Stimulated activated CD4-positive, alpha-beta T cell treated with anti-CD3 and anti-CD28 coated beads, TNF-alpha, amount 100 ng/mL, for 24 hours (primary cell): Measurements from ENCODE around the gene MIB1.
"Not testable (repeated sequence)": the region's sequence is repeated elsewhere in the genome, so short reads cannot be mapped to it uniquely, and the experiment has no call there.

Source experiments
- DNase-seq, 3 experiments: peaks; one replicate each; pipeline ENCODE4 v3.0.0-alpha.2; 2020; ENCODE audit warnings: low read depth in 3 of 3

Gene MIB1

GRCh38 chr18:21740538-21741311 is at the start of gene MIB1:
Gene MIB1 (plus strand): TSS chr18:21740792. CDS start chr18:21741584, 792 bp downstream.
- peak; percentile 97 to 98 (median 98) for DNase-seq

GRCh38 chr18:21693322-21693721 is 47.3 kb upstream of the MIB1 start:
- DNase-seq: no peak

GRCh38 chr18:21700528-21701075 is 40.0 kb upstream of the MIB1 start:
- no peak for DNase-seq

GRCh38 chr18:21701621-21702020 is 39.0 kb upstream of the MIB1 start:
- no peak for DNase-seq

- DNase-seq: no peak
Observed at GRCh38 chr18:21702602-21703001, 38.0 kb upstream of the MIB1 start.

GRCh38 chr18:21703241-21703820 is 37.3 kb upstream of the MIB1 start:
- DNase-seq: peak in 2 of 3 experiments; percentile 0 to 26

GRCh38 chr18:21704603-21705364 is 35.8 kb upstream of the MIB1 start, which contains the start of gene ABHD3:
Gene ABHD3 (minus strand): TSS chr18:21704774. CDS start chr18:21704665, 109 bp downstream.
- peak; percentile 76 to 88 (median 78) for DNase-seq

GRCh38 chr18:21706386-21706865 is 34.2 kb upstream of the MIB1 start:
- DNase-seq: no peak

GRCh38 chr18:21707130-21707529 is 33.5 kb upstream of the MIB1 start:
- DNase-seq: not testable (repeated sequence)

GRCh38 chr18:21714474-21714873 is 26.1 kb upstream of the MIB1 start:
- DNase-seq: no peak

GRCh38 chr18:21722687-21723086 is 17.9 kb upstream of the MIB1 start:
- no peak for DNase-seq

GRCh38 chr18:21725201-21725600 is 15.4 kb upstream of the MIB1 start:
- DNase-seq: no peak

GRCh38 chr18:21727702-21728101 is 12.9 kb upstream of the MIB1 start:
- no peak for DNase-seq

GRCh38 chr18:21733011-21733410 is 7.6 kb upstream of the MIB1 start:
- no peak for DNase-seq

GRCh38 chr18:21735452-21736015 is 5.1 kb upstream of the MIB1 start:
- DNase-seq: peak in 1 of 3 experiments; percentile 30

- DNase-seq: not testable (repeated sequence)
Observed at GRCh38 chr18:21736926-21737325, 3.7 kb upstream of the MIB1 start.

- no peak for DNase-seq
Observed at GRCh38 chr18:21739604-21740537, 721 bp upstream of the MIB1 start.

- no peak for DNase-seq
Observed at GRCh38 chr18:21741312-21741561, 645 bp downstream of the MIB1 start.

GRCh38 chr18:21741562-21742314 is 1.1 kb downstream of the MIB1 start:
- DNase-seq: peak in 1 of 3 experiments; percentile 16

- no peak for DNase-seq
Observed at GRCh38 chr18:21742315-21742687, 1.7 kb downstream of the MIB1 start.
